ENCODE data around the gene CD99L2. TPM values are rescaled to one million over a fixed set of nuclear protein-coding genes. Genes with fewer than 3 reads are reported as not detected.

CD99L2 gene
- polyA plus RNA-seq, 1 donor from 2014 or later, result 61.0 TPM

DNA sequence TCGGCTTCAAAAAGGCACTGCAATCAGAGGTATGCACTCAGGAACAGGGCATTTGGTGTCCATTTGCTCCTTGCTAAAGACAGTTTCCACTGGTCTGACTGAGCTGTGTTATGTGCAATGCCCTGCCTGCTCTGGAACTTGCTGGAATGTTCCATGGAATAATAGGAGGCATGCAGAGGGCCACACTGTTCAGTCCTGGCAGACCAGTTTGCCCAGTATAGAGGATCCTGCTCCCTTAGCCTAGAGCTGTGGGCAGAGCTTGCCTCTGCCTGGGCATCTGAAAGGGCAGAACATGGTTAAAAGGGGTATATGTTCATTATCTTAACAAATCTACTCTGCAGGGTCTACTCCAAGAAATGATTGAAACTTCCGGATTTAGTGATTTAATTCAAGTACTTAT lies 27.8 kb upstream of the CD99L2 start:
- H3K27ac ChIP-seq (ENCODE audit: low read length), result no peak overlapping the region
- no peaks in the 10 kb centered on the region for H3F3A ChIP-seq (ENCODE audit: insufficient read depth, low read length, poor library complexity, severe bottlenecking)
- no peaks in the 10 kb centered on the region for H3K9me3 ChIP-seq (ENCODE audit: low read length)
- H3K27me3 ChIP-seq (ENCODE audit: insufficient read depth, low read depth, low read length), result no peaks in the 10 kb centered on the region
- H3K4me3 ChIP-seq (ENCODE audit: low read length), result no peak overlapping the region
- no peak for TF ChIP-seq TAF1 (IDR thresholded peaks at IDR 0.05; ENCODE audit: low read depth)
- TF ChIP-seq, protein P1, sequence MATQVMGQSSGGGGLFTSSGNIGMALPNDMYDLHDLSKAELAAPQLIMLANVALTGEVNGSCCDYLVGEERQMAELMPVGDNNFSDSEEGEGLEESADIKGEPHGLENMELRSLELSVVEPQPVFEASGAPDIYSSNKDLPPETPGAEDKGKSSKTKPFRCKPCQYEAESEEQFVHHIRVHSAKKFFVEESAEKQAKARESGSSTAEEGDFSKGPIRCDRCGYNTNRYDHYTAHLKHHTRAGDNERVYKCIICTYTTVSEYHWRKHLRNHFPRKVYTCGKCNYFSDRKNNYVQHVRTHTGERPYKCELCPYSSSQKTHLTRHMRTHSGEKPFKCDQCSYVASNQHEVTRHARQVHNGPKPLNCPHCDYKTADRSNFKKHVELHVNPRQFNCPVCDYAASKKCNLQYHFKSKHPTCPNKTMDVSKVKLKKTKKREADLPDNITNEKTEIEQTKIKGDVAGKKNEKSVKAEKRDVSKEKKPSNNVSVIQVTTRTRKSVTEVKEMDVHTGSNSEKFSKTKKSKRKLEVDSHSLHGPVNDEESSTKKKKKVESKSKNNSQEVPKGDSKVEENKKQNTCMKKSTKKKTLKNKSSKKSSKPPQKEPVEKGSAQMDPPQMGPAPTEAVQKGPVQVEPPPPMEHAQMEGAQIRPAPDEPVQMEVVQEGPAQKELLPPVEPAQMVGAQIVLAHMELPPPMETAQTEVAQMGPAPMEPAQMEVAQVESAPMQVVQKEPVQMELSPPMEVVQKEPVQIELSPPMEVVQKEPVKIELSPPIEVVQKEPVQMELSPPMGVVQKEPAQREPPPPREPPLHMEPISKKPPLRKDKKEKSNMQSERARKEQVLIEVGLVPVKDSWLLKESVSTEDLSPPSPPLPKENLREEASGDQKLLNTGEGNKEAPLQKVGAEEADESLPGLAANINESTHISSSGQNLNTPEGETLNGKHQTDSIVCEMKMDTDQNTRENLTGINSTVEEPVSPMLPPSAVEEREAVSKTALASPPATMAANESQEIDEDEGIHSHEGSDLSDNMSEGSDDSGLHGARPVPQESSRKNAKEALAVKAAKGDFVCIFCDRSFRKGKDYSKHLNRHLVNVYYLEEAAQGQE (IDR thresholded peaks at IDR 0.05; ENCODE audit: borderline replicate concordance), result no peak
- TF ChIP-seq EZH2 (IDR thresholded peaks at IDR 0.05; ENCODE audit: borderline replicate concordance, insufficient read depth, low read length, poor library complexity, severe bottlenecking), result no peak
- TF ChIP-seq SMC3 (conservative IDR thresholded peaks at IDR 0.05; ENCODE audit: poor library complexity), result no peak
- no peak for TF ChIP-seq RAD21 (conservative IDR thresholded peaks at IDR 0.05)
- TF ChIP-seq MXI1 (conservative IDR thresholded peaks at IDR 0.05; ENCODE audit: poor library complexity, severe bottlenecking), result no peak
- no peaks in the 10 kb centered on the region for H3K79me2 ChIP-seq (replicated peaks; ENCODE audit: insufficient read depth, low read length)
- H3K4me2 ChIP-seq (ENCODE audit: low read length), result no peak overlapping the region
- no peaks in the 10 kb centered on the region for H3K36me3 ChIP-seq (ENCODE audit: insufficient read depth, low read length)
- no peak overlapping the region for H2AFZ ChIP-seq (ENCODE audit: low read depth, low read length)
- no peaks in the 10 kb centered on the region for H4K20me1 ChIP-seq (ENCODE audit: insufficient read depth)
- H3K9me2 ChIP-seq (ENCODE audit: insufficient read depth, low read length), result no peaks in the 10 kb centered on the region
- H3K9ac ChIP-seq (ENCODE audit: low read length), result no peak overlapping the region

DNA sequence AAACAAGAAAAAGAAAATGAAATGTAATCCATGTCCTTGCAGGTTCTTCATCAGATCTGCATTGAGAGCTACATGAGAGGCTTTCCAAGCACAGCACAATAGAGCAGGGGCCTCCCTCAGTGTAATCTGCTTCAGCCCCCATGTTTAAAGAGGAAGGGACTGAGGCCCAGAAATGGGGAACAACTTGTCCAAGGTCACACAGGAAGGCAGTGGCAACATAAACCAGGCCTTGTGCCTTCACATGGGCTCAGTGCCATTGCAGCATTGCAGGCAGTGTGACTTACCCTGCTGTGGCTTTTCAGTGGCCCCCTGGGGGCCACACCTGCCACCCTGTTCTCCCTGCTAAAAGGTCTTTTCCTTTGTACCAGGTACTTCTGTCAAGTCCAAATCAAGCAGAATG lies 20.9 kb upstream of the CD99L2 start:
- TF ChIP-seq, protein P2, sequence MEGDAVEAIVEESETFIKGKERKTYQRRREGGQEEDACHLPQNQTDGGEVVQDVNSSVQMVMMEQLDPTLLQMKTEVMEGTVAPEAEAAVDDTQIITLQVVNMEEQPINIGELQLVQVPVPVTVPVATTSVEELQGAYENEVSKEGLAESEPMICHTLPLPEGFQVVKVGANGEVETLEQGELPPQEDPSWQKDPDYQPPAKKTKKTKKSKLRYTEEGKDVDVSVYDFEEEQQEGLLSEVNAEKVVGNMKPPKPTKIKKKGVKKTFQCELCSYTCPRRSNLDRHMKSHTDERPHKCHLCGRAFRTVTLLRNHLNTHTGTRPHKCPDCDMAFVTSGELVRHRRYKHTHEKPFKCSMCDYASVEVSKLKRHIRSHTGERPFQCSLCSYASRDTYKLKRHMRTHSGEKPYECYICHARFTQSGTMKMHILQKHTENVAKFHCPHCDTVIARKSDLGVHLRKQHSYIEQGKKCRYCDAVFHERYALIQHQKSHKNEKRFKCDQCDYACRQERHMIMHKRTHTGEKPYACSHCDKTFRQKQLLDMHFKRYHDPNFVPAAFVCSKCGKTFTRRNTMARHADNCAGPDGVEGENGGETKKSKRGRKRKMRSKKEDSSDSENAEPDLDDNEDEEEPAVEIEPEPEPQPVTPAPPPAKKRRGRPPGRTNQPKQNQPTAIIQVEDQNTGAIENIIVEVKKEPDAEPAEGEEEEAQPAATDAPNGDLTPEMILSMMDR (IDR thresholded peaks at IDR 0.05; ENCODE audit: poor library complexity, severe bottlenecking), result no peak
- TF ChIP-seq MXI1 (conservative IDR thresholded peaks at IDR 0.05; ENCODE audit: poor library complexity, severe bottlenecking) (no peak), SMC3 (conservative IDR thresholded peaks at IDR 0.05; ENCODE audit: poor library complexity) (no peak), EZH2 (IDR thresholded peaks at IDR 0.05; ENCODE audit: borderline replicate concordance, insufficient read depth, low read length, poor library complexity, severe bottlenecking) (no peak), TAF1 (IDR thresholded peaks at IDR 0.05; ENCODE audit: low read depth) (no peak), RAD21 (conservative IDR thresholded peaks at IDR 0.05) (no peak), POLR2AphosphoS5 (IDR thresholded peaks at IDR 0.05) (no peak), EP300 (conservative IDR thresholded peaks at IDR 0.05; ENCODE audit: poor library complexity, severe bottlenecking) (no peak)
- TF ChIP-seq, protein P1 (IDR thresholded peaks at IDR 0.05; ENCODE audit: borderline replicate concordance), result no peak
- H3K79me2 ChIP-seq (replicated peaks; ENCODE audit: insufficient read depth, low read length), result no peaks in the 10 kb centered on the region
- no peak overlapping the region for H2AFZ ChIP-seq (ENCODE audit: low read depth, low read length)
- H3K36me3 ChIP-seq (ENCODE audit: insufficient read depth, low read length), result no peaks in the 10 kb centered on the region
- no peaks in the 10 kb centered on the region for H4K20me1 ChIP-seq (ENCODE audit: insufficient read depth)
- H3K4me3 ChIP-seq (ENCODE audit: low read length), result no peak overlapping the region
- no peaks in the 10 kb centered on the region for H3F3A ChIP-seq (ENCODE audit: insufficient read depth, low read length, poor library complexity, severe bottlenecking)
- no peaks in the 10 kb centered on the region for H3K9me3 ChIP-seq (ENCODE audit: low read length)
- no peaks in the 10 kb centered on the region for H3K9me2 ChIP-seq (ENCODE audit: insufficient read depth, low read length)
- H3K4me2 ChIP-seq (ENCODE audit: low read length), result no peak overlapping the region
- H3K9ac ChIP-seq (ENCODE audit: low read length), result no peak overlapping the region
- H3K27me3 ChIP-seq (ENCODE audit: insufficient read depth, low read depth, low read length), result no peaks in the 10 kb centered on the region
- no peak overlapping the region for H3K27ac ChIP-seq (ENCODE audit: low read length)
